PFSK-1 (cell line): ENCODE results near the gene PLXNC1.

Experiments
- FOXP2 ChIP-seq: optimal IDR thresholded peaks from 2 replicates; pipeline ENCODE3; 2011; ENCODE audit warnings: borderline replicate concordance, control low read depth, inconsistent platforms; ENCODE audit not compliant: insufficient read depth; ENCODE audit errors: extremely low read length, extremely low read depth
- POLR2AphosphoS5 ChIP-seq: IDR thresholded peaks from 2 replicates; pipeline ENCODE4 v1.6.1; 2012; ENCODE audit warnings: low read depth, mild to moderate bottlenecking, control low read depth, low read length, moderate library complexity
- SIN3A ChIP-seq: IDR thresholded peaks from 2 replicates; pipeline ENCODE4 v1.6.1; 2012; ENCODE audit warnings: mild to moderate bottlenecking, low read length, moderate library complexity, borderline replicate concordance; ENCODE audit not compliant: insufficient read depth
- TAF1 ChIP-seq: IDR thresholded peaks from 2 replicates; pipeline ENCODE4 v1.6.1; 2012; ENCODE audit warnings: low read length, control low read depth, borderline replicate concordance; ENCODE audit not compliant: insufficient read depth
- TF ChIP-seq, protein P1 (sequence below), 2 experiments: IDR thresholded peaks; 2 replicates each; pipeline versions ENCODE4 v1.6.1 to v1.8.0; 2011 to 2012; ENCODE audit warnings: low read depth in 2 of 2, low read length in 2 of 2, control low read depth in 1 of 2, inconsistent platforms in 1 of 2, mild to moderate bottlenecking in 1 of 2, moderate library complexity in 1 of 2; ENCODE audit not compliant: insufficient read depth in 1 of 2

Gene PLXNC1

DNA sequence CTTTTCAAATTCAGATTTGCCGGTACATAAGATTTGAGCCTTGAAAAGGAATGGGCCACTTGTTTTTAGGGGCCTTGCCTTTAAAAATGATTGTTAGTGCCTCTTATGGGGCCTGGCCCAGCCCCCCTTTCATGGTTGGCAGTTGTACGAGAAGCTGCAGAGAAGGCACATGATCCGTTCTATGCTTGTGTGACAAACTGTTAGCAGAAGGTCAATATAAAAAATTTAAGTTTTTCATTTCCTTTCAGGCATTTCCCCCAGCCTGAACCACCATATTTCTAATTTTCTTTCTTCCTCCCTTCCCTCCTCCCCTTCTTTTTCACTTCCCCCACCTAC is 119.1 kb downstream of the PLXNC1 start:
- TF ChIP-seq FOXP2, result no peak
- TF ChIP-seq, protein P1, sequence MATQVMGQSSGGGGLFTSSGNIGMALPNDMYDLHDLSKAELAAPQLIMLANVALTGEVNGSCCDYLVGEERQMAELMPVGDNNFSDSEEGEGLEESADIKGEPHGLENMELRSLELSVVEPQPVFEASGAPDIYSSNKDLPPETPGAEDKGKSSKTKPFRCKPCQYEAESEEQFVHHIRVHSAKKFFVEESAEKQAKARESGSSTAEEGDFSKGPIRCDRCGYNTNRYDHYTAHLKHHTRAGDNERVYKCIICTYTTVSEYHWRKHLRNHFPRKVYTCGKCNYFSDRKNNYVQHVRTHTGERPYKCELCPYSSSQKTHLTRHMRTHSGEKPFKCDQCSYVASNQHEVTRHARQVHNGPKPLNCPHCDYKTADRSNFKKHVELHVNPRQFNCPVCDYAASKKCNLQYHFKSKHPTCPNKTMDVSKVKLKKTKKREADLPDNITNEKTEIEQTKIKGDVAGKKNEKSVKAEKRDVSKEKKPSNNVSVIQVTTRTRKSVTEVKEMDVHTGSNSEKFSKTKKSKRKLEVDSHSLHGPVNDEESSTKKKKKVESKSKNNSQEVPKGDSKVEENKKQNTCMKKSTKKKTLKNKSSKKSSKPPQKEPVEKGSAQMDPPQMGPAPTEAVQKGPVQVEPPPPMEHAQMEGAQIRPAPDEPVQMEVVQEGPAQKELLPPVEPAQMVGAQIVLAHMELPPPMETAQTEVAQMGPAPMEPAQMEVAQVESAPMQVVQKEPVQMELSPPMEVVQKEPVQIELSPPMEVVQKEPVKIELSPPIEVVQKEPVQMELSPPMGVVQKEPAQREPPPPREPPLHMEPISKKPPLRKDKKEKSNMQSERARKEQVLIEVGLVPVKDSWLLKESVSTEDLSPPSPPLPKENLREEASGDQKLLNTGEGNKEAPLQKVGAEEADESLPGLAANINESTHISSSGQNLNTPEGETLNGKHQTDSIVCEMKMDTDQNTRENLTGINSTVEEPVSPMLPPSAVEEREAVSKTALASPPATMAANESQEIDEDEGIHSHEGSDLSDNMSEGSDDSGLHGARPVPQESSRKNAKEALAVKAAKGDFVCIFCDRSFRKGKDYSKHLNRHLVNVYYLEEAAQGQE (IDR thresholded peaks at IDR 0.05; ENCODE audit: insufficient read depth in 1 of 2, low read depth in 2 of 2, low read length in 2 of 2), result no peak
- no peak for TF ChIP-seq POLR2AphosphoS5
- no peak for TF ChIP-seq TAF1
- TF ChIP-seq SIN3A, result no peak

DNA sequence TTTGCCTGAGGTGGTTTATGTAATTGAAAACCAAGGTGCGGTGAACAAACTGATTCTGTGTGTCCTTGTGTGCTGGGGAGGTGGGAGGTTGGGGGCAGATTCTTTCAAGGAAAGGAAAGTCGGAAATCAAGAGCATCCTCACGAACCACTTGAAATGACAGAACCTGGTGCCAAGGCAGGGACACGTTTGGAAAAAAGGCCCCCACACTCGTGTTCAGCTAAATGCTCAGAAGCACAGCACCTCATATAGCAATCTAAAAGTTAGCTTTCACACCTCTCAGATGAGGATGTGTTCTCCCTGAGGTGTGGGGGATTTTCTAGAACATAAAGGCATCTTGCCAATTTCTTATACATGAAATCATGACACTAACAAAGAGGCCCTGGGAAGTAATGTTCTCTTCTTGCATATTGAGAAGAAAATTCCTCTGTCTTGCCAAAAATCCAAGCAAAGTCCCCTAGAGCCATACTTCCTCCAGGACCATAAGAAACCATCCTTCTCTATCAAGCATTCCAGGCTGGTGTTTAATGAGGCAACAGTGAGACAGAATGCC is 119.6 kb downstream of the PLXNC1 start:
- TF ChIP-seq POLR2AphosphoS5 (no peak), TAF1 (no peak), FOXP2 (no peak), SIN3A (no peak)
- TF ChIP-seq, protein P1 (IDR thresholded peaks at IDR 0.05; ENCODE audit: insufficient read depth in 1 of 2, low read depth in 2 of 2, low read length in 2 of 2), result no peak

DNA sequence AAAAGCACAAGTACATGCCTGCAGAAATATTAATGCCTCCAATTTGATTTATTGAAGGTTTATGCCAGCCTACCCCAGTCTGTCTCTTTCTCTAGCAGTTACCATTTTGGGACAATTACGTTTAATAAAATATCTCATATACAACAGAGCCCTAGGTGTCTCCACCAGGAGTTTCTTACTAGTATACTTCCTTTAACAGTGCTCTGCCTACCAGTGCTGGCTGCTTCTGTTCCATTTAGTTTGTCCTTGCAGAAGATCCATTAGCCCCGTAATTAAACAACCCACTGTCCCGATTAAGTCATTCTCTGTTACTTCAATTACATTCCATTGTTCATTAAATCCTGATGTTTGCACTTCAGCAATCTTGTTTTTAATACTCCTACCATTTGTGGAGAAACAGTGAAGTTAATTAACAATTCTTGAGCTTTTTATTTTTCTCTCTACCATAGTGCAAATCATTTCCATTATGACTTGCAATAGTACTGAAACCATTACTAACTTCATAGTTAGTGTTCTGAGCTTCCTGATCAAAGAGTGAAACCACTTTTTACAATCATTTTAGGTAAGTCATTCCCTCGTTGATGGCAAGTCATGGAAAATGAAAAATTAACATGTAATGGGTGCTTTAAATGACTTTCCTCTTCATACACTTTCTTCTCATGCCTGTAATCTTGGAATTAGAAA is 121.1 kb downstream of the PLXNC1 start:
- TF ChIP-seq SIN3A, result no peak

DNA sequence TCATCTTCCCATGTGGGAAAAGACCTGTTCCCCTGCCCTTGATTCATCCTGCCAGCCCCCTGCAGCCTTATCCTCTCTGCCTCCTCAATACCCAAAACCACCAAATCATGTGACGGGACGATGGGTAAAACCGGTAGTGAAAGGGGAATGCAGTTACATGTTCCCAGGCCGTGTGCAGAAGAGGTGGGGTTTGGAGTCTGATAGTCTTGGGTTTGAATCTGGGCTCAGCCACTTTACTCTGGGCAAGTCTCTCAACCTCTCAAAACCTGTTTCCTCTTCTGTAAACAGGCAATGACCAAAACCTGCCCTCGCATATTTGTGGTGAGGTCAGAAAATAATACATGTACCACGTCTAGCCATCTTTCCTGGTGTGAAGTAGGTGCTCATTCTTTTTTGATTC is 123.0 kb downstream of the PLXNC1 start:
- TF ChIP-seq TAF1, result no peak
- TF ChIP-seq FOXP2, result no peak
- TF ChIP-seq, protein P1 (IDR thresholded peaks at IDR 0.05; ENCODE audit: insufficient read depth in 1 of 2, low read depth in 2 of 2, low read length in 2 of 2), result no peak
- TF ChIP-seq SIN3A, result no peak
- no peak for TF ChIP-seq POLR2AphosphoS5

DNA sequence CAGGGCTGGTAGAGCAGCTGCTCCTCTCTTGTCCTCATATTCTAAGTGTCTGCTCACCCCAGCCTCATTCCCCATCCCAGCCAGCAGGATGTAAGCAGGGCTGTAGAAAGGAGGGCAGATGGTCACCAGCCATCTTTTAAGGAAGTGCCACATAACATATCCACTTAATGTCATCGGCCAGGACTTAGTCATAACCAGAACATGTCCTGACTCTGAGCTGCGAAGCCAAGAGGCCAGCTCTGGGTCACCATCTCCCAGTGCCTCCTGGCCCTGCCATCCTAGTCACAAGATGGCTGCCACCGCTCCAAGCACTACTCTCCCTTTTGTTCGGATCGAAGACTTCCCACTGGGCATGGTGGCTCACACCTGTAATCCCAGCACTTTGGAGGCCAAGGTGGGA is 123.9 kb downstream of the PLXNC1 start:
- TF ChIP-seq, protein P1 (IDR thresholded peaks at IDR 0.05; ENCODE audit: insufficient read depth in 1 of 2, low read depth in 2 of 2, low read length in 2 of 2), result no peak
- no peak for TF ChIP-seq FOXP2
